Prostate gland (tissue), 2 donors: Measurements from ENCODE around the gene COMMD9.

Experiments used
- POLR2A ChIP-seq: fragments of 450-650 bp; IDR thresholded peaks from one replicate; pipeline ENCODE4 v1.6.1; 2016; ENCODE audit warnings: antibody characterized with exemption, mild to moderate bottlenecking
- TF ChIP-seq, protein P1 (sequence below), 4 experiments: fragments of 200-600 bp in 2 of 4; fragments of 450-650 bp in 2 of 4; sonication (generic) in 2 of 4; IDR thresholded peaks; 1 replicate in 3 of 4; 2 replicates in 1 of 4; pipeline ENCODE4 v1.5.1; 2016 to 2019; ENCODE audit warnings: antibody characterized with exemption in 4 of 4, mild to moderate bottlenecking in 2 of 4, moderate library complexity in 2 of 4

DNA sequence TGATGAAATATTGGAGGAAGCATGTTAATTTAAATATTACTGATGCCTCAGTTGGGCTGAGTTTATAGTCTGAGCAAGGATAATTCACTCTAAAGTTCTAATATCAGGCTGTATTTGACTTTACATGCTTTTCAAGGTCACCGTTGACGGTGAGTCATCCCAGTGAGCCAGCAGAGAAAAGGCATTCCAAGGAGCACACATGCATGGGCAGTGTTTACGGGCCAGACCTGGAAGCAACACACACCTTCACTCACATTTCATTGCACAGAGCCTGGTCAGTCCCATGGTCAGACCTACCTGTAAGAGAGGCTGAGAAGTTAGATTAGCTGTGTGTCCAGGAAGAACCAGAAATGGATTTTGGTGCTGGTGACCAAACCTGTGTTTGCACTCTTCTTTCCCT lies 53.5 kb downstream of the COMMD9 start:
- TF ChIP-seq, protein P1, sequence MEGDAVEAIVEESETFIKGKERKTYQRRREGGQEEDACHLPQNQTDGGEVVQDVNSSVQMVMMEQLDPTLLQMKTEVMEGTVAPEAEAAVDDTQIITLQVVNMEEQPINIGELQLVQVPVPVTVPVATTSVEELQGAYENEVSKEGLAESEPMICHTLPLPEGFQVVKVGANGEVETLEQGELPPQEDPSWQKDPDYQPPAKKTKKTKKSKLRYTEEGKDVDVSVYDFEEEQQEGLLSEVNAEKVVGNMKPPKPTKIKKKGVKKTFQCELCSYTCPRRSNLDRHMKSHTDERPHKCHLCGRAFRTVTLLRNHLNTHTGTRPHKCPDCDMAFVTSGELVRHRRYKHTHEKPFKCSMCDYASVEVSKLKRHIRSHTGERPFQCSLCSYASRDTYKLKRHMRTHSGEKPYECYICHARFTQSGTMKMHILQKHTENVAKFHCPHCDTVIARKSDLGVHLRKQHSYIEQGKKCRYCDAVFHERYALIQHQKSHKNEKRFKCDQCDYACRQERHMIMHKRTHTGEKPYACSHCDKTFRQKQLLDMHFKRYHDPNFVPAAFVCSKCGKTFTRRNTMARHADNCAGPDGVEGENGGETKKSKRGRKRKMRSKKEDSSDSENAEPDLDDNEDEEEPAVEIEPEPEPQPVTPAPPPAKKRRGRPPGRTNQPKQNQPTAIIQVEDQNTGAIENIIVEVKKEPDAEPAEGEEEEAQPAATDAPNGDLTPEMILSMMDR (IDR thresholded peaks at IDR 0.05), result no peak
- no peak for TF ChIP-seq POLR2A
